Fibroblast of pulmonary artery (primary cell): Measurements from ENCODE around the gene TMEM72.

Experiments
- DNase-seq: peaks from one replicate; pipeline ENCODE4 v3.0.0-alpha.2; 2010; ENCODE audit warnings: low read depth
- H3K4me3 ChIP-seq: replicated peaks from 2 replicates; pipeline ENCODE4 v1.5.1; 2011; ENCODE audit warnings: low read depth, mild to moderate bottlenecking, control low read depth, low read length, moderate library complexity
- TF ChIP-seq, protein P1 (sequence below): IDR thresholded peaks from 2 replicates; pipeline ENCODE4 v1.5.1; 2011; ENCODE audit warnings: mild to moderate bottlenecking, control low read depth, low read length, inconsistent platforms; ENCODE audit errors: missing control alignments

Gene TMEM72

DNA sequence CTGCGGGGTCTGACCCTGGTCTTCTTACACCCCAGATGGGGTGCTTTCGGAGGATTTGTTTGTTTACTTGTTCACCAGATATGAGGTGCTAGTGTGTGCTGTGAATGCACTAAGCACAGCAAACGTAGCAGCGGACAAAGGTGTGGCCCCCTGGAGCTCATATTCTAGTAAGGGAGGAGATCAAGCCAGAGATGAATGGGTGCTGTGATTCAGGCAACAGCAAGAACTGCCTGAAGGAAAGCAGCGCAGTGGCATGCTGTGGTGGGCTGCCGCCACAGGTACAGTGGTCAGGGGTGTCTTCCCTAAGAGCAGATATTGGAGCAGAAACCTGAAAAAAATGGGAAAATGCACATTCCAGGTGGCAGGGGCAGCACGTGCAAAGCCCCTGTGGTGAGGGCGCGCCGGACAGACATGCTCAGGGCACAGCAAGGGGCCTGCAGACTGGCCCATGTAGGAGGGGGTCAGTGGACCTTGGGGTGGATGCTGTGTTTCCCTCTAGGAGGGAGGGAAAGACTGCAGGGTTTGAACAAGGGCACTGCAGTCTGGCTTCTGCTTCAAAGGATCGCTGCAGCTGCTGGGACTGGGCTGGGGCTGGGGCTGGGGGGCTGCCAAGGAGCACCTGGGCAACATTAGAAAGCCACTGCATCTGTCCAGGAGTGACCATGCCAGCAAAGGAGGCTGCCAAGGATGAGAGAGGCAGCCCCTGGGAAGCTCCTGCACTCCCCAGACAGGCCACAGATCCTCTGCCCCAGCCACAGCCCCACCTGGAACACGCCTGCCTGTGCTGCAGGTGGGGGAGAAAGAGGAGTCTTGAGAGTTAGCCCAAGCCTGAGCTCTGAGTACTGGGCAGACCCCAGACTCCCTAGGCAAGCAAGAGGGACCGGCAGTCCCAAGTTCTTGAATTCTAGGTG is 68.4 kb downstream of the TMEM72 start:
- TF ChIP-seq, protein P1, sequence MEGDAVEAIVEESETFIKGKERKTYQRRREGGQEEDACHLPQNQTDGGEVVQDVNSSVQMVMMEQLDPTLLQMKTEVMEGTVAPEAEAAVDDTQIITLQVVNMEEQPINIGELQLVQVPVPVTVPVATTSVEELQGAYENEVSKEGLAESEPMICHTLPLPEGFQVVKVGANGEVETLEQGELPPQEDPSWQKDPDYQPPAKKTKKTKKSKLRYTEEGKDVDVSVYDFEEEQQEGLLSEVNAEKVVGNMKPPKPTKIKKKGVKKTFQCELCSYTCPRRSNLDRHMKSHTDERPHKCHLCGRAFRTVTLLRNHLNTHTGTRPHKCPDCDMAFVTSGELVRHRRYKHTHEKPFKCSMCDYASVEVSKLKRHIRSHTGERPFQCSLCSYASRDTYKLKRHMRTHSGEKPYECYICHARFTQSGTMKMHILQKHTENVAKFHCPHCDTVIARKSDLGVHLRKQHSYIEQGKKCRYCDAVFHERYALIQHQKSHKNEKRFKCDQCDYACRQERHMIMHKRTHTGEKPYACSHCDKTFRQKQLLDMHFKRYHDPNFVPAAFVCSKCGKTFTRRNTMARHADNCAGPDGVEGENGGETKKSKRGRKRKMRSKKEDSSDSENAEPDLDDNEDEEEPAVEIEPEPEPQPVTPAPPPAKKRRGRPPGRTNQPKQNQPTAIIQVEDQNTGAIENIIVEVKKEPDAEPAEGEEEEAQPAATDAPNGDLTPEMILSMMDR, result no peak
- H3K4me3 ChIP-seq, result no peak overlapping the region
- no peak for DNase-seq

DNA sequence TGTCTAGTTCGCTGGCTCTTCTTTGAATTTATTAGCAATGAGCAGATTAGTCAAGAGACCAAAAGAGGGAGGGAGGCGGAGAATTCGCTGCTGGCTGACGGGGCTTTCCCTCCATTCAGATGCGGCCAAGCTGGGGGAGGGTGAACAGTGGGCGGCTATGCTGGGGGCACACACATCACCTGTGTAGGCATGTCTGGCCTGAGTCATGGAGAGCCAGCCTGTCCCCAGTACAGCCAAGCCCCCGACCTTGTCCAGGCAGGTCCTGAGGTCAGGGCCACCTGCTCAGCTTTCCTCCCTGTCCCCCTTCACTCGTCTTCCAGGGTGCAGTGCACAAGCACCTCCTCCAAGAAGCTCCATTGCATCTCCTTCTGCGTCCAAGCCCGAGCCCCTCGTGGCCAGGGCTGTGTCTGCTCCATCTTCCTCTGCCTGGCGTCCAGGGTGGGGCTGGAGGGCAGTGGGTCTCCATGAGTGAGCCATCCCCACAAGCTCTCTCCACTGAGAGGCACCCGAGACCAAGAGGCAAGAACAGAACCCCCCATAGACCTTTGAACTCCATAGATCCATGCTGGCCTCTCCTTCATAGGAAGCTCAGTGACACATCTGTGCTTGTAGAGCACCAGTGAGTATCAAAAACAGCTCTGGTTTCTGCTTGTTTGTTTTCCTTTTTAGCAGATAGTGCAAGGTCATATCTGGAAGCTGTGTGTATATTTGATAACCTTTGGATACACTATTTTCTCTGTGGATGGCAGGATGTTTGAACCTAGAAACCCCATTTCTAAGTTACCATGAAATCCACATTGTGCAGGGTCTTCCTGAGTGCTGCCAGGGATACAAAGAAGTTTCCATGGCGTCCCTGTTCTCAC is 69.4 kb downstream of the TMEM72 start:
- H3K4me3 ChIP-seq, result no peak overlapping the region
- TF ChIP-seq, protein P1, result no peak
- no peak for DNase-seq

DNA sequence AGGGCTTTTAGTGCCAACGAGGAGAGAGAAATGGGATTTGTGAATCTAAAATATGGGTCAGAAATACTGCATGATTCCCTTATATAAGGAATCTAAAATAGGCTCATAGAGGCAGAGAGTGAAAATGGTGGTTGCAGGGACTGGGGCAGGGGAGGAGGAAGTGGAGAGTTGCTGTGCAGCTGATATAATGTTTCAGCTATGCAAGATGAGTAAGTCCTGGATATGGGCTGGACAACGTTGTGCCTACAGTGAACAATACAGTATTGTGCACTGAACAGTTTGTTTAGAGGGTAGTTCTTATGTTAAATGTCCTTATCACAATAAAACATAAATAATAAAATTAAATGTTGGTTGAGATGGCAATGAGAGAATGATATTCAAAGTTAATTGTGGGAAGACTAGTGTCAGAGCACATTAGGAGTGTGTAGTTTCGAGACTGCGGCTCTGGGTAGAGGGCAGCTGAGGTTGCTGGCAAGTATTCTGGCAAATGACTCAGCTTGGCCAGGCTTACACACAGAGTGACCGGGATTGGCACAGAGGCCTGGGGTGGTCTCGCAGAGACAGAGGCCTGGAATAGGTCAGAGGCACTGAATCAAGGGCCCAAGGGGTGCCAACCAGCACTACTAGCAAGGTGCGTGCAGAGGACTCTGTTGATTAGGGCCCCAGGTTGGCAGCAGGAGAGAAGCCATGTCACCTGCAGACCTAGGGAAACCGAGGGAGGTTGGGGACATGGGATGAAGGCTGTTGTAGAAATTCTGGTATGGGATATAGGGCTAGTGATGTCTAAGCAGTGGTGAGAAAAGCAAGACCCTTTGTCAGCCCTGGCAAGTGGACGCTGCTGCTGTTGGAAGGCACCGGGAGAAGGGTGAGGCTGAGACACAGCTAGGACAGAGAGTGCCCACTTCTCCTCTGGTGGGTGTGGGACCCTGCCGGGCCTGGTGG is 70.3 kb downstream of the TMEM72 start:
- peak; percentile 89 for DNase-seq
- TF ChIP-seq, protein P1, result no peak
- no peak overlapping the region for H3K4me3 ChIP-seq

DNA sequence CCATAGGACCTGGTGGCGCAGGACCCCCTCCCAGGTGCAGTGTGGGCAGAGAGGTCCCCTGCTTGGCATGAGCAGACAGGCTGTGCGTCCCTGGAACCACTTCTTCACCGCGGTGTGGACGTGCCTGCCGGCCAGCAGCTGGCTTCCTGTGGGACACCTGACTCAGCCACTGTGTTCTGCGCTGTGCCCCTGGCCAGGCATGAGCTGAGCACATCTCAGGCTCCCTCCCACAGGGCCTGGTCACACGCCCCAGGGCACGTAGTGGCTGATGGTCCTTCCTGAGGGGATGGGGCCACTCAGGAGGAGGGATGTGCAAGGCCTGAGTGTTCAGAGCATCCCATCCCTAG is 71.0 kb downstream of the TMEM72 start:
- DNase-seq, result peak; percentile 21
- H3K4me3 ChIP-seq, result no peak overlapping the region
- TF ChIP-seq, protein P1, result no peak

DNA sequence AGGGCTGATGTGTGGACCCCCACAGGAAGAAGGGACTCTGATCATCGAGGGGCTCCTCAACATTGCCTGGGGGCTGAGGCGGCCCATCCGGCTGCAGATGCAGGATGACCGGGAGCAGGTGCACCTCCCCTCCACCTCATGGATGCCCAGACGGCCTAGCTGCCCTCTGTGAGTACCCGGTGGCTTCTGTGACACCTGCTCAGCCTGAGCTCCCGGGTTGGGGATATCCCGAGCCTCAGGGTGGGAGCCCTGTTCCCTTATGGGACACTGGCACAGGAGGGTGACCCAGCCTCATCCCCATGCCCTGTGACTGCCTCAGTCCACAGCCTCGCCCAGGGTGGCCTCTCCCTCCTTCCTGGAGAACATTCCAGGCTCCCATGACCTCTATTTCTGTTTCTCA is 71.4 kb downstream of the TMEM72 start:
- no peak for DNase-seq
- no peak overlapping the region for H3K4me3 ChIP-seq
- TF ChIP-seq, protein P1, result no peak
